ENCODE measurements around the gene GNPAT. TPM values are rescaled to one million over a fixed set of nuclear protein-coding genes. Genes with fewer than 3 reads are reported as not detected.
A peak's percentile ranks its signal among the peaks of the same experiment; 100 is the strongest.

Gene GNPAT
- total RNA-seq, 2 experiments from 2014 or later, result 56.2 to 60.3 TPM

DNA sequence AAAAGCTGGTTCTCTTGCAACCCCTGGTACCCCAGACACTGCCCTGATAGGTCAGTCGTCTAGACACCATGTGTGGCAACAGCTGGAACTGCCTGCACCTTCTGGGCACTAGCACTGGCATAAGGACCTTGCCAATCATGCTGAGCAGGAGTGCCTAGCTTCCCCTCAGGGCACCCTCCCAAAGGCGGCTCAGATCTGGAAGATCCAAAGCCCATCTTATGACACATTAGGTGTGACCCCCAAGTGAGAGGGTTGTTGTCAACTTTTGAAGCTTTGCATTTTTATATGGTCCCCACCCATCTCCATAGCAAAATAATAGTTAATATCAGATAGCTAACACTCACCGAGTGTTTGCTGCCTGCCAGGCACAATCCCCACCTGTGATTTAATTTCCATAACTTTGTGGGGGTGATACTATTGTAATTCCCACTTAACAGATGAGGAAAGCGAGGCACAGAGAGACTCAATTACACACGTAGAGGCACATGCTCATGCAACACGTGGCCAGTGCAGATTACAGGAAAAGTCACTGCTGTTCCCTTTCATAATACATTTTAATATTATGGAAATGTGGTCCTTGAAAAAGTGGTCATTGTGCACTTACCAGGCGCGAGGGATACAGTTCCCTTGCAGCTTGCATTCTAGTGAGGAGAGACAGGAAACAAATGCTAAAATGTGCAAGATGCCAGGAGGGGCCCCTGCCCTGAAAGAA is 70.9 kb downstream of the GNPAT start:
- Mint-ChIP-seq H3K27me3 (no peaks in the 10 kb centered on the region), H3K36me3 (no peaks in the 10 kb centered on the region), H3K9me3 (no peaks in the 10 kb centered on the region), H3K4me3 (no peak overlapping the region), H3K4me1 (ENCODE audit: low read depth) (no peaks in the 10 kb centered on the region), H3K27ac (no peak overlapping the region)
- ChIA-PET CTCF (no interaction called here), POLR2A (no interaction called here)
- intact Hi-C loops (cut with micrococcal nuclease), result no loop called here
- DNase-seq, result no peak

DNA sequence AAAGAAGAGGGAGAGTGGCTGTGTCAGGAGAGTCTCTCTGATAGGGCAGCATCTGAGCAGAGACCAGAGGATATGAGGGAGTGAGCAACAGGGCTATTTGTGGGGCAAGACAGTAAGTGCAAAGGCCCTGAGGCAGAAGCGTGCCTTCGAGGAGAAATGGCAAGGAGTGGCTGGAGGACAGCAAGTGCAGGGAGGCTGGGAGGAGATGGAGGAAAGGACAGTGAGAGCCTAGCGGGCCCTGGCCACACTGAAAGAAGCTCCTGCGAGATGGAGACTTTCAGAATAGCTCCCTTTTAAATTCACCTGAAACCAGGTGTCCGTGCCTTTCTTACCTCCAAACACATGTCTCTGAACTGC is 71.4 kb downstream of the GNPAT start:
- Mint-ChIP-seq H3K27me3 (no peaks in the 10 kb centered on the region), H3K9me3 (no peaks in the 10 kb centered on the region), H3K4me1 (ENCODE audit: low read depth) (no peaks in the 10 kb centered on the region), H3K27ac (no peak overlapping the region), H3K4me3 (no peak overlapping the region), H3K36me3 (no peaks in the 10 kb centered on the region)
- no peak for DNase-seq
- intact Hi-C loops (cut with micrococcal nuclease), result no loop called here
- ChIA-PET POLR2A (no interaction called here), CTCF (no interaction called here)

DNA sequence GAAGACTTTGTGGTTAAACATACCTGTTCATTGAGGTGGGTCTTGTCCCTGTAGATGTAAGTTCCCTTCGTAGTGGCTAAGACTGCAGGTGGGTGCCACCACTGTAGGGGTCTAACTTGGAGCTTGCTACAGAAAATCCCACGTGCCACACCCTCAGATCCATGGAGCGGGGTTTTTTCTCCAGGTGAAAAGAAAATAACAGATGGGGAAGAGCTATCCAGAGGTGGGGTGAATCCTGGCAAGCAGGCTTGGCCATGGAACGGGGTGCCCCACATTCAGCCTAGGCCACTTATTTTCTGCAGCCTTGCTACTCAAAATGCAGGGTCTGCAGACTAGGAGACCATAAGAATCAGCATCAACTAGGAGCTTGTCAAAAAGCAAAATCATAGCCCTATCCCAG is 72.6 kb downstream of the GNPAT start:
- Mint-ChIP-seq H3K27ac (no peak overlapping the region), H3K27me3 (no peaks in the 10 kb centered on the region), H3K4me3 (no peak overlapping the region), H3K36me3 (no peaks in the 10 kb centered on the region), H3K4me1 (ENCODE audit: low read depth) (no peaks in the 10 kb centered on the region), H3K9me3 (no peaks in the 10 kb centered on the region)
- ChIA-PET POLR2A (no interaction called here), CTCF (no interaction called here)
- DNase-seq, result no peak
- intact Hi-C loops (cut with micrococcal nuclease), result no loop called here

DNA sequence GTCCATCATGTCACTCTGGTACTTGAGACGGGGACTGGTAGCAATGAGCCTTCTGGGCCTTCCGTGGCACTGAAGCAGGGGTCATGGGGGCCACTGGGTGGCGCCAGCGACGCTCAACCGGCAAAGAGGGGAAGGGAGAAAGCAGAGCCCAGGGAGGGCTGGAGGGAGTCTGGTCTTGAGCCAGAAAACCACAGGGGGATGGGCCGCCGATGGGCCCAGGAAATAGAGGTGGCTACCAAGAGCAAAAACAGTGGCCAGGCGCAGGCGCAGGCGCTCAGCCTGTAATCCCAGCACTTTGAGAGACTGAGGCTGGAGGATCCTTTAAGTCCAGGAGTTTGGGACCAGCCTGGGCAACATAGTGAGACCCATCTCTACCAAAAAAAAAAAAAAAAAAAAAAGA is 74.9 kb downstream of the GNPAT start:
- H3K27ac Mint-ChIP-seq, result no peak overlapping the region
- CTCF ChIA-PET, result interaction anchor here (0.7 to 1.9 kb wide), 13 partner anchors 9 to 305 kb away, joined by 3 to 8 read pairs (median 5); partner anchors contain the start of gene EXOC8
- H3K4me3 Mint-ChIP-seq, result no peak overlapping the region
- intact Hi-C loops (cut with micrococcal nuclease), result loop anchor here (1.0 kb wide), 1 partner anchor 288 kb away; no protein-coding TSS in a partner anchor
- POLR2A ChIA-PET, result no interaction called here
- H3K27me3 Mint-ChIP-seq, result no peaks in the 10 kb centered on the region
- no peaks in the 10 kb centered on the region for H3K4me1 Mint-ChIP-seq (ENCODE audit: low read depth)
- no peaks in the 10 kb centered on the region for H3K9me3 Mint-ChIP-seq
- no peaks in the 10 kb centered on the region for H3K36me3 Mint-ChIP-seq
- DNase-seq, result peak; percentile 64

DNA sequence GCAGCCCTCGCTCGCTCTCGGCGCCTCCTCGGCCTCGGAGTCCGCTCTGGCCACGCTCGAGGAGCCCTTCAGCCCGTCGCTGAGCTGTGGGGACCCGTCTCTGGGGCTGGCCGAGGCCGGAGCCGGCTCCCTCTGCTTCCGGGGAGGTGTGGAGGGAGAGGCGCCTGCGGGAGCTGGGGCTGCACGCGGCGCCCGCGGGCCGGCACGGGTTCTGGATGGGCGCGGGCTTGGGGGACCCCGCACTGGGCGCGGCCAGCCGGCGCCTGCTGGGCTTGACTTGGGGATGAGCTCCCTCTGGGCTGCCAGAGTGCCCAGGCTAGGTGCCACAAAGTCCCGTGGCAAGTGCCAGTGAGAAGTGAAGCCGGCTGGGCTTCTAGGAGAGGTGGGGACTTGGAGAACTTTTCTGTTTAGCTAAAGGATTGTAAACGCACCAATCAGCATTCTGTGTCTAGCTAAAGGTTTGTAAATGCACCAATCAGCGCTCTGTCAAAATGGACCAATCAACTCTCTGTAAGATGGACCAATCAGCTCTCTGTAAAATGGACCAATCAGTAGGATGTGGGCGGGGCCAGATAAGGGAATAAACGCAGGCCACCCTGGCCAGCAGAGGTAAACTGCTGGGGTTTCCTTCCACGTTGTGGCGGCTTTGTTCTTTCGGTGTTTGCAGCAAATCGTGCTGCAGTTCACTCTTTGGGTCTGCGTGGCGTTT is 76.4 kb downstream of the GNPAT start:
- CTCF ChIA-PET, result interaction anchor here (0.9 to 1.9 kb wide), 4 partner anchors 17 to 274 kb away, joined by 3 to 6 read pairs (median 4); no protein-coding TSS in a partner anchor
- intact Hi-C loops (cut with micrococcal nuclease), result no loop called here

DNA sequence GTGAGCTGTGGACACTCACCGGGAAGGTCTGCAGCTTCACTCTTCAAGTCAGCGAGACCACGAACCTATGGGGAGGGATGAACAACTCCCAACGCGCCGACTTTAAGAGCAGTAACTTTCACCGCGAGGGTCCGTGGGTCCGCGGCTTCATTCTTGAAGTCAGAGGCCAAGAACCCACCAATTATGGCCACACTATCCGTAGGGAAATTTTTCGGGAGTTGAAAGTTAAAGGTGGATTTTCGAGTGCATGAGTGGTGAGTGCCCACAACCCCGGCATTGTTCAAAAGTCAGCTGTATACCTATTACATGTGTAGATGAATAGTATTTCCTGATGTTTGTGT is 77.0 kb downstream of the GNPAT start:
- POLR2A ChIA-PET, result no interaction called here
- DNase-seq, result no peak
- Mint-ChIP-seq H3K9me3 (no peaks in the 10 kb centered on the region), H3K36me3 (no peaks in the 10 kb centered on the region), H3K27ac (no peak overlapping the region), H3K4me3 (no peak overlapping the region), H3K4me1 (ENCODE audit: low read depth) (no peaks in the 10 kb centered on the region), H3K27me3 (no peaks in the 10 kb centered on the region)
- intact Hi-C loops (cut with micrococcal nuclease), result no loop called here
- CTCF ChIA-PET, result interaction anchor here (1.0 to 1.9 kb wide), 2 partner anchors 16 to 274 kb away, joined by 3 to 6 read pairs; no protein-coding TSS in a partner anchor

More for the DNA sequence above, 76.4 kb downstream of the GNPAT start:
- no peak overlapping the region for H3K27ac Mint-ChIP-seq
- POLR2A ChIA-PET, result no interaction called here
- no peaks in the 10 kb centered on the region for H3K4me1 Mint-ChIP-seq (ENCODE audit: low read depth)
- H3K27me3 Mint-ChIP-seq, result no peaks in the 10 kb centered on the region
- no peaks in the 10 kb centered on the region for H3K36me3 Mint-ChIP-seq
- no peak for DNase-seq
- H3K9me3 Mint-ChIP-seq, result no peaks in the 10 kb centered on the region
- H3K4me3 Mint-ChIP-seq, result no peak overlapping the region

DNA sequence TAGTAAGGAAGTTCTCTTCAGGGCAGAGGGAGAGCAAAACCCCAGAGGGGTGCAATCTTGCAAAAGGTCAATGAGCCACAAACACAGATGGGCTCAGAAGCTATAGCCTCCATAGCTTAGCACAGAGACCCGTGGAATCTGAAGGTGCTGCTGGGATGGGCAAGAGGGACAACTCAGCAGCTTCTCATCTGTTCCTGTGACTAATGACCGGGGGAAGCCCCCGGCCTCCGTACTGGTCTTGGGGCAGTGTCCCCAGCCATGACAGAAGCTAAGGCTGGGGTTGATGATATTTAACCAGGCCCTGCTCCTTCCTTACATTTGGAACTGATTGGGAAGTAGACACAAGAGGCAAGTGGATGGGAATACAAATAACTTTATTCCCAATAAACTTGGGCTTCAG is 77.6 kb downstream of the GNPAT start:
- Mint-ChIP-seq H3K27ac (no peak overlapping the region), H3K27me3 (no peaks in the 10 kb centered on the region), H3K36me3 (no peaks in the 10 kb centered on the region), H3K9me3 (no peaks in the 10 kb centered on the region), H3K4me1 (ENCODE audit: low read depth) (no peaks in the 10 kb centered on the region), H3K4me3 (no peak overlapping the region)
- no peak for DNase-seq
- ChIA-PET CTCF (no interaction called here), POLR2A (no interaction called here)
- intact Hi-C loops (cut with micrococcal nuclease), result no loop called here

DNA sequence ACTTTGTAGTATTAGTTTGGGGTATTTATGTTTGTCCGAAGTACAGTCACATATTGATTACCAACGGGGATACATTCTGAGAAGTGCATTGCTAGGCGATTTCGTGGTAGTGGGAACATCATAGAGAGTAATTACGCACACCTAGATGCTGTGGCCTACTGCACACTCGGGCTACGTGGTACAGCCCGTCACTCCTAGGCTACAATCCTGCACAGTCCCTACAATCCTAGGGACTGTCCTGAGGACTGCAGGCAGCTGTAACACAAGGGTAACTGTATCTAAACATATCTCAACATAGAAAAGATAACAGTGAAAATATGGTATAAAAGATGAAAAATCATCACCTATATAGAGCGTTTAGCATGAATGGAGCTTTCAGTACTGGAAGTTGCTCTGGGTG is 78.1 kb downstream of the GNPAT start:
- intact Hi-C loops (cut with micrococcal nuclease), result no loop called here
- POLR2A ChIA-PET, result no interaction called here
- Mint-ChIP-seq H3K27ac (no peak overlapping the region), H3K4me1 (ENCODE audit: low read depth) (no peaks in the 10 kb centered on the region), H3K27me3 (no peaks in the 10 kb centered on the region), H3K36me3 (no peaks in the 10 kb centered on the region), H3K9me3 (no peaks in the 10 kb centered on the region), H3K4me3 (no peak overlapping the region)
- CTCF ChIA-PET, result no interaction called here
- DNase-seq, result no peak

DNA sequence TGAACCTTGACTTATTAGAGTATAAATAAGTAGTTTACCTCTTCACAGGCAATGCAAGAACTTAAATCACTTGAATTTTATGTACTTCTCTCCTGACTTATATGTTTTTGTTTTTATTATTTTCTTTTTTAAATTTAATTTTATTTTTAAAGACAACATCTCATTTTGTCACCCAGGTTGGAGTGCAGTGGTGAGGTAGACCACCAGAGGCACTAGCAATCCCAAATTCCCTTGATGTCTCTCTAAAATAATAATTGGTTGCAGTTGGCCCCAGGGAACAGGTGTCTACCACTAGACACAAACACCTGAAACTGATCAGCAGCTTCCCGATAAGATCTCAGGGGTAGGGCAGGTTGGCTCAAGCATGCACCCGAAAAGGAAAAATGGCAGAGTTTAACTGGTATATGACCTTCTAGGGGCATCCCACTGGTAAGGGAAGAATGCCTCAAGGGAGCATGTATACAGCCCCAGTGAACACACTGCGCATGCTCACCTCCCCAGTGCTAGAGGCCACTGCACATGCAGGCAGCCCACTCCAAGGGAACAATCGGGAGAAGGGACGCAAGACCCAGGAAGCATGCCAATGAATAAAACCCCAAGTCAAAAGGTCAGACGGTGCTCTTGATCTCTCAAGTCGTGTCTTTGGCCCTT is 82.0 kb downstream of the GNPAT start:
- DNase-seq, result no peak
- Mint-ChIP-seq H3K4me3 (no peak overlapping the region), H3K27ac (no peak overlapping the region), H3K36me3 (no peaks in the 10 kb centered on the region), H3K9me3 (no peaks in the 10 kb centered on the region), H3K27me3 (no peaks in the 10 kb centered on the region), H3K4me1 (ENCODE audit: low read depth) (no peaks in the 10 kb centered on the region)
- CTCF ChIA-PET, result no interaction called here
- intact Hi-C loops (cut with micrococcal nuclease), result no loop called here
- POLR2A ChIA-PET, result no interaction called here

DNA sequence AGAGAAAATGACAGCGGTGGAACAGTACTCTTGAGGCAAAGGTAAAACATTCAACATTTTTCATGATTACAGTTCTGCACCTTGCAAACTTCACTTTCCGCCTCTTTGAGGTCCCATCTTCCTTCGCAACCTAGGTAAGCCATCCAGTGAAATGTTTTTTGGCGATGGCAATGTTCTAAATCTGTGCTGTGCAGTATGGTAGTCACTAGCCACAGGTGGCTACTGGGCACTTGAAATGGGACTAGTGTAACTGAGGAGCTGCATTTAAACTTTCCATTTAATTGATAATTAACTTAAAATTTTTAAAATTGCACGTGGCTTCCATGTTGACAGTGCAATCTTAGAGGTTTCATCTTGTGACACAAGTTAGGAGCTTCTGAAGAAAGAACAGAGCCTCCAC is 83.6 kb downstream of the GNPAT start:
- Mint-ChIP-seq H3K27me3 (no peaks in the 10 kb centered on the region), H3K27ac (no peak overlapping the region), H3K9me3 (no peaks in the 10 kb centered on the region), H3K4me1 (ENCODE audit: low read depth) (peaks cover 3% of the 10 kb centered on the region), H3K36me3 (no peaks in the 10 kb centered on the region), H3K4me3 (no peak overlapping the region)
- ChIA-PET CTCF (interaction anchor here (0.9 to 1.5 kb wide), 2 partner anchors 9 to 278 kb away, joined by 3 to 8 read pairs; no protein-coding TSS in a partner anchor), POLR2A (no interaction called here)
- DNase-seq, result no peak
- intact Hi-C loops (cut with micrococcal nuclease), result no loop called here

DNA sequence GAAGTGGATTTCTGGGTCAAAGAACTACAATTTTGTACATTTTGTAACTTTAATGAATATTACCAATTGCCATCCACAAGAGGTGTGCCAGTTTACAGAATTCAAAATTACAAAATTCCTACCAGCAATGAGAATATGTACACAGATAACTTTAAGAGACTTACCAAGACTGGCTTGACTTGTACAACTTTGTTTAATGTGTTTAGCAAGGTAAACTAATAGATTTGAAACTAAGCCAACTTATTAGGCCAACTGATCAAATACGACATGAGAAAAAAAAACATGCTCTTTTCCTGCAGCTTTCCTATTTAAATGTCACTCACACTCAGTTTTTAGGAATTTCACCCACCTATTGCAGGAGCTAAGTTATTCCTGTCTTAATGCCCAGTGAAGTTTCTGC is 85.2 kb downstream of the GNPAT start:
- DNase-seq, result no peak
- no peak overlapping the region for H3K4me3 Mint-ChIP-seq
- no peak overlapping the region for H3K27ac Mint-ChIP-seq
- no peaks in the 10 kb centered on the region for H3K27me3 Mint-ChIP-seq
- H3K36me3 Mint-ChIP-seq, result no peaks in the 10 kb centered on the region
- intact Hi-C loops (cut with micrococcal nuclease), result no loop called here
- CTCF ChIA-PET, result no interaction called here
- peaks cover 3% of the 10 kb centered on the region for H3K4me1 Mint-ChIP-seq (ENCODE audit: low read depth)
- POLR2A ChIA-PET, result no interaction called here
- H3K9me3 Mint-ChIP-seq, result no peaks in the 10 kb centered on the region
